SK-N-MC (cell line): ENCODE results near the gene ROMO1.

ENCODE experiments used
- EZH2 ChIP-seq: fragments of 200-600 bp; sonication (generic); IDR thresholded peaks from one replicate; pipeline ENCODE4 v1.6.1; 2017; ENCODE audit warnings: antibody characterized with exemption
- POLR2AphosphoS5 ChIP-seq: IDR thresholded peaks from 2 replicates; pipeline ENCODE4 v1.6.1; 2012; ENCODE audit warnings: mild to moderate bottlenecking, low read depth, low read length, borderline replicate concordance

DNA sequence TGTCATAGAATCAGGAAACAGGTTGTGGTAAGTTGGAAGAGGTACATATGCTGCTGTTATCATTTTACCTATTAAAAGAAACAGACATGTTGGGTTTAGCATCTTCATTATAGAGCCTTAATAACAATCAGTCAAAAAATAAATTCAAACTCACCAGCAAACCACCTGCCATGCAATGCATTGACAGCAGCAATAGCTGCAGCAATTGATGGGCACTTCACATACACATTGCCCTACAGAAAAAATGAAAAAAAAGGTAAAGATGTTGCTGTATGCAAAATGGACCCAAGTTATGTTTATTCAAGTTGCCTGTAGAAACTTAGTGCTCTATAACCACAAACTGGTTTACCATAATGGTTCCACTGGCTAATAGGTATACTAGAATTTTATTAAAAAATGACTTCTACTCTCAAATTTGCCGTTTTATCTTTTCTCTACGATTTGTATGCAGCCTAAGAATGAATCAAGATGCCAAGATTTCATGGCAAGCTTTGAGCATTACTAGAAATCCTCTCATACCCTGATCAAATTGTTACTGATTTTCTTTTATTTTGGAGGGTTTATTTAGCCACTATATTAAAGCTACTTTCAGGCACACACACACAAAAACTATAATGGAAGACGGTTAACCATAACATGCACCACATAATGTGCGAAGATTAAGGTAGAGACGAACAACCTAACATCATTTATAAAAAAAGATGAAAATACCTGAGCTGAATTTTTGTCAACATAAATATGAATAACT, 5.5 kb downstream of the ROMO1 start:
- no peak for TF ChIP-seq EZH2
- TF ChIP-seq POLR2AphosphoS5: peak; percentile 14; the same call in 1 of the 2 replicates
